GM18870 (cell line): ENCODE measurements around the gene YIF1A.

Experiments
- ATAC-seq: cut with Tn5 transposase; IDR thresholded peaks from one replicate; pipeline ENCODE4 v1.9.1; 2021; ENCODE audit warnings: moderate library complexity; ENCODE audit not compliant: unreplicated experiment

YIF1A gene

GRCh38 chr11:66248903-66249302 is 40.0 kb downstream of the YIF1A start:
- ATAC-seq = no peak

GRCh38 chr11:66247801-66248200 is 41.1 kb downstream of the YIF1A start:
- no peak for ATAC-seq

- no peak for ATAC-seq
Observed at GRCh38 chr11:66247295-66247694, 41.6 kb downstream of the YIF1A start.

GRCh38 chr11:66243782-66244535 is 45.0 kb downstream of the YIF1A start:
- ATAC-seq = no peak

- no peak for ATAC-seq
Observed at GRCh38 chr11:66242095-66242765, 46.7 kb downstream of the YIF1A start.

- no peak for ATAC-seq
Observed at GRCh38 chr11:66240781-66241136, 48.2 kb downstream of the YIF1A start.

- no peak for ATAC-seq
Observed at GRCh38 chr11:66239998-66240780, 48.8 kb downstream of the YIF1A start.

GRCh38 chr11:66239511-66239910 is 49.4 kb downstream of the YIF1A start:
- ATAC-seq = no peak

GRCh38 chr11:66238786-66239413 is 50.0 kb downstream of the YIF1A start:
- no peak for ATAC-seq

GRCh38 chr11:66237867-66238266 is 51.1 kb downstream of the YIF1A start:
- no peak for ATAC-seq

- ATAC-seq = no peak
Observed at GRCh38 chr11:66235141-66235540, 53.8 kb downstream of the YIF1A start.
